Natural killer cell (primary cell): Measurements from ENCODE around the gene C2CD3. TPM values are rescaled to one million over a fixed set of nuclear protein-coding genes. Genes with fewer than 3 reads are reported as not detected.

Experiments
- ATAC-seq, 3 donors: fragments of 150-1000 bp in 2 of 3; fragments of 200-7000 bp in 1 of 3; cut with Tn5 transposase; 1 replicate in 1 of 3; 2 replicates in 2 of 3; pipeline ENCODE4 v1.10.0; 2021; ENCODE audit warnings: mild to moderate bottlenecking in 2 of 3, moderate library complexity in 2 of 3
- DNase-seq, 2 donors: peaks; one replicate each; pipeline versions ENCODE4 v3.0.0 to v3.0.0-alpha.2; 2013 to 2021; ENCODE audit warnings: mixed read lengths in 1 of 2
- H3K27ac ChIP-seq: one replicate; pipeline ENCODE4 v1.5.1; 2013; ENCODE audit warnings: mild to moderate bottlenecking, low read length
- H3K27me3 ChIP-seq: one replicate; pipeline ENCODE4 v1.6.1; 2013; ENCODE audit warnings: low read length; ENCODE audit not compliant: control insufficient read depth, insufficient read depth
- H3K36me3 ChIP-seq: one replicate; pipeline ENCODE4 v1.6.1; 2013; ENCODE audit warnings: low read length; ENCODE audit not compliant: control insufficient read depth, insufficient read depth
- H3K4me1 ChIP-seq: one replicate; pipeline ENCODE4 v1.6.1; 2013; ENCODE audit warnings: low read length; ENCODE audit not compliant: control insufficient read depth, insufficient read depth
- H3K4me3 ChIP-seq: one replicate; pipeline ENCODE4 v1.5.1; 2013; ENCODE audit warnings: low read length
- H3K9me3 ChIP-seq: one replicate; pipeline ENCODE4 v1.6.1; 2013; ENCODE audit warnings: low read length; ENCODE audit not compliant: control insufficient read depth, insufficient read depth
- H3K27ac Mint-ChIP-seq, 2 donors: one replicate each; pipeline ENCODE4 v1.8.0; 2022; ENCODE audit warnings: mild to moderate bottlenecking in 2 of 2, mixed read lengths in 2 of 2, moderate library complexity in 1 of 2
- H3K27me3 Mint-ChIP-seq, 2 donors: one replicate each; pipeline ENCODE4 v1.8.0; 2022; ENCODE audit warnings: low read depth in 2 of 2, mixed read lengths in 2 of 2
- H3K36me3 Mint-ChIP-seq: one replicate; pipeline ENCODE4 v1.8.0; 2022; ENCODE audit warnings: mixed read lengths
- H3K4me1 Mint-ChIP-seq, 2 donors: one replicate each; pipeline ENCODE4 v1.8.0; 2022; ENCODE audit warnings: mixed read lengths in 2 of 2
- H3K4me3 Mint-ChIP-seq: one replicate; pipeline ENCODE4 v1.8.0; 2022; ENCODE audit warnings: mild to moderate bottlenecking, moderate library complexity, mixed read lengths
- H3K9me3 Mint-ChIP-seq, 2 donors: one replicate each; pipeline ENCODE4 v1.8.0; 2022; ENCODE audit warnings: mixed read lengths in 2 of 2
- CTCF ChIP-seq: fragments of 200-600 bp; IDR thresholded peaks from one replicate; pipeline ENCODE4 v1.8.0; 2022; ENCODE audit warnings: antibody characterized with exemption
- WGBS: methylation state at CpG from one replicate; pipeline ENCODE4 v1.1.7; 2013; ENCODE audit warnings: missing lambda C conversion rate; ENCODE audit not compliant: insufficient coverage; 5-methylcytosine and 5-hydroxymethylcytosine counted together
- intact Hi-C: fragments of 100-400 bp; cut with micrococcal nuclease; formaldehyde crosslinking; loops from one replicate; pipeline ENCODE4 v1.14.2; 2022
- total RNA-seq, 4 donors: library from RNA; stranded (reverse); fragments of 120-200 nt in 1 of 4; gene quantifications; one replicate each; pipeline versions ENCODE4 v1.2.3 to v1.2.4, GENCODE V29; 2013 to 2022

Gene C2CD3, protein sequence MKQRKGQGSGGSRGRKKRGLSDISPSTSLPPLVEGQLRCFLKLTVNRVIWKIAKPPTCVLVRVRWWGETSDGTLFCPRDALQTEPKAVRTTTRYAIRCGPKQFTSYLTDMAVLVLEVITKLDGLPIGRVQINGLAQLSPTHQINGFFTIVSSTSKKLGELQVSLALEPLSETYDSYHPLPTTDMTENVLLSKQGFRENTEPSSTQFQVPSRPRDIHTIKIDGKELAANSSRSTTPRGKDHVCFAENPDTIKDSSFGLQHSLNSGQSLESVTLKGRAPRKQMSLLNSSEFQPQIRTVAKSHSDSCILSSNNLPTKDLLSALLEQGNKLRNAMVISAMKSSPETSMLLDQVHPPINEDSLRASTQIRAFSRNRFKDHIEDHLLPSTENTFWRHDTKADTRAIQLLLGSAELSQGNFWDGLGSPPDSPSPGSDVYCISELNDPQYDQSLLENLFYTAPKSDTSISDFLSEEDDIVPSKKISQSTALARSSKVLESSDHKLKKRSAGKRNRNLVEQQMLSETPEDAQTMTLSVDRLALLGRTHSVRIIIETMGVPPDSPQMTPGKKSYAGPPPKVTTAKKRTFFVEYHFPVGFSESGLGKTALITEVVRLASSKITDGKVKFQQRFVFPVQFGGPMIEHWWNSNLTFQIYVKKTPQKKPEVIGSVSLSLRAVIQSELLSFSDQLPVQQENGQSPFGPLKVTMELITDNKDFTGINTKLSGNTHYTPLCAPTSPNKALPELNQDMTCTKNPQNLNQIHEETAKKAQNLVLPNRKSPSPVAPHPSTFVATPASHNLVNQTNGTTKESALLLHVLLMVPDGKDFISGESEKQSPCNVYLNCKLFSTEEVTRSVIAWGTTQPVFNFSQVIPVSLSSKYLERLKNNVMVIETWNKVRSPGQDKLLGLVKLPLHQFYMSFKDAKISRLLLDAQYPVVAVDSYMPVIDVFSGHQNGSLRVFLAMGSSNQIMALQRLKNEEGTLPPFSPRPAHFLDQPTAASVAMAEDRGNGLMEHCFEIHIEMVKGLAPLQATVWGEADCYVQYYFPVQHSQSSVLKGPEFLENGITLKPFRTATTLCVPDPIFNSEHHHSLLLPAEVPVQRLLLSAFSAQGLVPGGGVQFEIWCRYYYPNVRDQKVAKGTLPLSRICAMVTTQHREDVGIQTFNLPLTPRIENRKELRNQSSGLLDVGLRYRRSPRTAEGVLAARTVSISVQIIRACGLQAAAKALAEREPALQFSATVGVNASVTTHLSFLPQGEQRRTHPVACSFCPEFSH (N-terminal part only)
- 10 to 100 TPM; 55.0 to 67.6 (median 58.1) TPM for total RNA-seq
- 39.8 TPM for total RNA-seq (2013)

DNA sequence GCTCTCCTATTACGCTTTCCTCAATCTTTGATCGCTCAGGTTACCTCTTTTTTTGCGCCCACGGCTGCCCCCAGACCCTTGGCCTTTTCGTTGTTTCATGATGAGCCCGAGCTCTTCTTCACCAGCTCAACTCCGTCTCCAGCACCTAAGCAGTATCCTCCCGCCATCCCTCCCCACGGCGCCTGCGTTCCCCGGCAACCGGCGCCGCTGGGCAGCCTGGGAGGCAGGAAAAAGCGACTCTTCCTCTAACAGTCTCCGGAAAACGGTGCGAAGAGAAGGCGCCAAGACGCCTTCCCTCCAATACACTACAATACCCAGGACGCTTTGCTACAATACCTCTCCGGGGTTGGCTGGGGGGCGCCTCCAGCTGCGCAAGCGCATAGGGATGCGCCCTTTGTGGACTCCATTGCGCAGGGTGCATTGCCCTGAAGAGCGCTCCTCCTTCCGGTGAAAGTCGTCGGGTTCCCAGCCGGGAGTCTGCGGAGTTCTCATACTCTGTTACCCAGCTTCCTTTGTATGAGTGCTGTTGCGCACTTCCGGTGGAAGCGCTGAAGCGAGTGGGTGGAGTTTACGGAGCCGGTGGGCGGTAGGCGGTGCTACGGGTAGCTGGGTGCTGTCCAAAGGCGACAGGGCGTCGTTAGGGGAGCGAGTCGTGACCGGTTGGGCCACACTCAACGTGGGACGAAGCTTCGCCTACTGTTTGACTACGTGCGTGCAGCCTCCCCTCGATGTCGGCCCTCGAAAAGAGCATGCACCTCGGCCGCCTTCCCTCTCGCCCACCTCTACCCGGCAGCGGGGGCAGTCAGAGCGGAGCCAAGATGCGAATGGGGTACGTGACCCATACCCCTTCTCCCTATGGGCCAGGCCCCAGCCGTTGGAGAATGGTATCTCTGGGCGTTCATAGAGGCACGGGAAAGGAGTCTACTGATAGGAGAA, at the start of gene C2CD3, which contains the start of gene PPME1:
Gene C2CD3 (minus strand): TSS at position 309 of the 936 bp plus-strand sequence. CDS start 210 bp downstream, at position 99.
Gene PPME1 (plus strand): TSS at position 596 of the 936 bp plus-strand sequence. CDS start 133 bp downstream, at position 729.
- under 1% methylated on average over 68 of the region's 68 CpGs for WGBS
- no peaks in the 10 kb centered on the region for H3K36me3 Mint-ChIP-seq
- no peak within 1 kb of the TSS for H3K27ac Mint-ChIP-seq
- Histone ChIP-seq H3K4me1 (peaks cover 20% of the 10 kb centered on the region), H3K36me3 (peaks cover 19% of the 10 kb centered on the region), H3K4me3 (peak within 1 kb of the TSS; percentile 80), H3K9me3 (no peaks in the 10 kb centered on the region), H3K27me3 (no peaks in the 10 kb centered on the region), H3K27ac (peak within 1 kb of the TSS; percentile 77)
- peaks cover 4 to 6% of the 10 kb centered on the region in 2 donors for H3K4me1 Mint-ChIP-seq
- DNase-seq = peak; percentile 93 to 99
- ATAC-seq = peak; percentile 91 to 96 (median 92)
- peak; percentile 14 for TF ChIP-seq CTCF
- intact Hi-C loops = loop anchor here (2.0 to 5.0 kb wide), 3 partner anchors 189 to 392 kb away; partner anchors contain the start of genes COA4, PAAF1 and UCP2
- H3K4me3 Mint-ChIP-seq = no peak within 1 kb of the TSS
- H3K9me3 Mint-ChIP-seq = no peaks in the 10 kb centered on the region
- no peaks in the 10 kb centered on the region for H3K27me3 Mint-ChIP-seq

GRCh38 chr11:74220376-74220775, 49.6 kb upstream of the C2CD3 start:
- Mint-ChIP-seq H3K27ac (no peak overlapping the region), H3K27me3 (no peaks in the 10 kb centered on the region), H3K9me3 (no peaks in the 10 kb centered on the region), H3K36me3 (peaks cover under 1% of the 10 kb centered on the region), H3K4me1 (no peaks in the 10 kb centered on the region), H3K4me3 (no peak overlapping the region)
- no peak for TF ChIP-seq CTCF
- intact Hi-C loops = no loop called here
- WGBS = 100% methylated on average over 1 of the region's 1 CpG
- no peaks in the 10 kb centered on the region for H3K27me3 ChIP-seq
- no peak overlapping the region for H3K4me3 ChIP-seq
- no peaks in the 10 kb centered on the region for H3K9me3 ChIP-seq
- H3K4me1 ChIP-seq = no peaks in the 10 kb centered on the region
- no peak for ATAC-seq
- H3K27ac ChIP-seq = no peak overlapping the region
- DNase-seq = no peak
- H3K36me3 ChIP-seq = no peaks in the 10 kb centered on the region

- Mint-ChIP-seq H3K4me3 (no peak overlapping the region), H3K9me3 (peaks cover 0 to 2% of the 10 kb centered on the region in 2 donors), H3K4me1 (no peaks in the 10 kb centered on the region), H3K36me3 (peaks cover 16% of the 10 kb centered on the region), H3K27ac (no peak overlapping the region), H3K27me3 (no peaks in the 10 kb centered on the region)
- WGBS = 95% methylated on average over 1 of the region's 2 CpGs
- no peak for DNase-seq
- H3K27me3 ChIP-seq = no peaks in the 10 kb centered on the region
- H3K9me3 ChIP-seq = peaks cover 6% of the 10 kb centered on the region
- no peak for TF ChIP-seq CTCF
- no peak for ATAC-seq
- no peaks in the 10 kb centered on the region for H3K4me1 ChIP-seq
- H3K4me3 ChIP-seq = no peak overlapping the region
- H3K27ac ChIP-seq = no peak overlapping the region
- intact Hi-C loops = no loop called here
- peaks cover 4% of the 10 kb centered on the region for H3K36me3 ChIP-seq
Measured at GRCh38 chr11:74212533-74212932, 41.7 kb upstream of the C2CD3 start.
